Mucosa of descending colon (tissue), 3 donors: ENCODE results near the gene GABBR2. TPM values are rescaled to one million over a fixed set of nuclear protein-coding genes. Genes with fewer than 3 reads are reported as not detected.

Experiments used
- ATAC-seq: fragments of 200-7000 bp; cut with Tn5 transposase; one replicate; pipeline ENCODE4 v1.9.1; 2020; ENCODE audit warnings: mild to moderate bottlenecking, moderate library complexity
- DNase-seq, 3 donors: peaks; one replicate each; pipeline ENCODE4 v3.0.0-alpha.2; 2020
- H3K36me3 ChIP-seq: fragments of 200-600 bp; one replicate; pipeline ENCODE4 v1.8.0; 2021; ENCODE audit warnings: low read depth, mild to moderate bottlenecking
- H3K4me1 ChIP-seq: fragments of 200-600 bp; one replicate; pipeline ENCODE4 v1.8.0; 2021; ENCODE audit warnings: low read depth, mild to moderate bottlenecking
- H3K4me3 ChIP-seq: fragments of 200-600 bp; one replicate; pipeline ENCODE4 v1.8.0; 2021; ENCODE audit warnings: mild to moderate bottlenecking
- H3K9me3 ChIP-seq: fragments of 200-600 bp; one replicate; pipeline ENCODE4 v1.8.0; 2021; ENCODE audit warnings: mild to moderate bottlenecking
- intact Hi-C, 2 donors: fragments of 100-400 bp; cut with DNase I in 1 of 2; cut with micrococcal nuclease in 1 of 2; formaldehyde crosslinking; loops; one replicate each; pipeline versions ENCODE4 v1.11.0 to v1.11.1; 2022; cut with DNase I, micrococcal nuclease
- total RNA-seq, 3 donors: library from RNA; stranded (reverse); fragmentation: NEBNext Ultra II Directional in 2 of 3; extraction: Animal tissue kit (Norgen Biotek cat#: 25700) in 2 of 3; gene quantifications; one replicate each; pipeline versions ENCODE4 v1.2.1 to v1.2.4, GENCODE V29; 2021 to 2023
- TF ChIP-seq, protein P1 (sequence below): fragments of 200-600 bp; IDR thresholded peaks from one replicate; pipeline ENCODE4 v1.8.0; 2022; ENCODE audit warnings: antibody characterized with exemption, mild to moderate bottlenecking
- donor health status: DM: no; HTN: no; CAD: no; lungs with moderate emphysema.
- donor health status: DM: no; HTN: no; CAD: no.
- donor health status: DM: no; HTN: yes; CAD: no.

GABBR2 gene
- total RNA-seq, 3 donors from 2014 or later, result 0.35 TPM; not detected in 2

- DNase-seq (no peak), ATAC-seq (no peak)
- no peak overlapping the region for H3K4me3 ChIP-seq
- no peaks in the 10 kb centered on the region for H3K4me1 ChIP-seq
- no peaks in the 10 kb centered on the region for H3K9me3 ChIP-seq
- TF ChIP-seq, protein P1, sequence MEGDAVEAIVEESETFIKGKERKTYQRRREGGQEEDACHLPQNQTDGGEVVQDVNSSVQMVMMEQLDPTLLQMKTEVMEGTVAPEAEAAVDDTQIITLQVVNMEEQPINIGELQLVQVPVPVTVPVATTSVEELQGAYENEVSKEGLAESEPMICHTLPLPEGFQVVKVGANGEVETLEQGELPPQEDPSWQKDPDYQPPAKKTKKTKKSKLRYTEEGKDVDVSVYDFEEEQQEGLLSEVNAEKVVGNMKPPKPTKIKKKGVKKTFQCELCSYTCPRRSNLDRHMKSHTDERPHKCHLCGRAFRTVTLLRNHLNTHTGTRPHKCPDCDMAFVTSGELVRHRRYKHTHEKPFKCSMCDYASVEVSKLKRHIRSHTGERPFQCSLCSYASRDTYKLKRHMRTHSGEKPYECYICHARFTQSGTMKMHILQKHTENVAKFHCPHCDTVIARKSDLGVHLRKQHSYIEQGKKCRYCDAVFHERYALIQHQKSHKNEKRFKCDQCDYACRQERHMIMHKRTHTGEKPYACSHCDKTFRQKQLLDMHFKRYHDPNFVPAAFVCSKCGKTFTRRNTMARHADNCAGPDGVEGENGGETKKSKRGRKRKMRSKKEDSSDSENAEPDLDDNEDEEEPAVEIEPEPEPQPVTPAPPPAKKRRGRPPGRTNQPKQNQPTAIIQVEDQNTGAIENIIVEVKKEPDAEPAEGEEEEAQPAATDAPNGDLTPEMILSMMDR, result no peak
- intact Hi-C loops, result no loop called here
- no peaks in the 10 kb centered on the region for H3K36me3 ChIP-seq
Observed at GRCh38 chr9:98745470-98745869, 36.7 kb upstream of the GABBR2 start.

GRCh38 chr9:98743818-98744611 is 35.3 kb upstream of the GABBR2 start:
- H3K36me3 ChIP-seq, result no peaks in the 10 kb centered on the region
- intact Hi-C loops, result no loop called here
- no peak for DNase-seq
- H3K9me3 ChIP-seq, result no peaks in the 10 kb centered on the region
- TF ChIP-seq, protein P1, result no peak
- no peak overlapping the region for H3K4me3 ChIP-seq
- ATAC-seq, result no peak
- no peaks in the 10 kb centered on the region for H3K4me1 ChIP-seq

- Histone ChIP-seq H3K4me3 (no peak overlapping the region), H3K36me3 (no peaks in the 10 kb centered on the region), H3K4me1 (no peaks in the 10 kb centered on the region), H3K9me3 (no peaks in the 10 kb centered on the region)
- TF ChIP-seq, protein P1, result no peak
- intact Hi-C loops, result no loop called here
- no peak for DNase-seq
- ATAC-seq, result no peak
Observed at GRCh38 chr9:98743329-98743728, 34.6 kb upstream of the GABBR2 start.

DNA sequence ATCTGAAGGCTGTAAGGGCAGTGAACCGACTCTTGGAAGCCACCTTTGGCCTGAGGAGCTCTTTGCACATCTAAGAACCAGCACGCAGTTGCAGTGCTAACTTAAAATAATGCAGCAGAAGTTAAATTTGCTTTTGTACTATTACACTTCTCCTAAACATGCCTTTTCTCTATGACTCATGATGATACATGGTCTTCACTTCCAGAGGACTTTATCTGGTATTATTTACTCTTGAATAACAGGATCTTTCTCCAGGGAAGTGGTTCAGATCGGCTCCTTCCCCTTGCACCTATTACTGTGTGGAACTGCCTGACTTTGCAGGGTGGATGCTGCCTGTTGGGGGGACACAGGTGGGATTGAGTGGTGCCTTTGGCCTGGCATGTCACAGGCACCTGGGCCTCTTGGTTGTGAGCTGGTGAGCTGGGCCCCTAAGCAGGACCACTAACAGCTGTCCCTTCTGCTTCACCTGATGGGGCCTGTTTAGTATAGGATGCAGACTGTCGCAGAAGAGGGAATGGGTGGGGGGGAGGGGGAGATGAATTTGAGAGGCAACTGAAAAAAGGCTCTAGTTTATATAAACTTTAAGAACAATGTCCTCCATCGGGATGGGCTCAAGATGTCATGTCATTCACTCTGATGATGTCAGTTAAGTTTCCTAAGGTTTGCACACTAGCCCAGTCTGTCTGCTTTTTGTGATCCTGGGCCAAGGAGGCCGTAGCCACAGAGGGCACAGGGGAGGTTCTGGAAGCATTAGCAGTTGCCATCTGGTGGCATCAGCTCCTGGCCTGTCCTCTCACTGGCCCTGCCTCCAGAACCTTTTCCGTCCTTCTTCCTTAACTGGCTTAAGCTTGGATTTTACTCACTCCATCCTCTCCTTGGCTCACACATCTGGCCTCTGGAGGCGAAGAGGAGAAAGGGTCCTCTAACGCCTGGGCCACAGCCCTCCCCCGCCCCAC is 33.9 kb upstream of the GABBR2 start:
- H3K4me3 ChIP-seq, result no peak overlapping the region
- intact Hi-C loops, result no loop called here
- ATAC-seq, result no peak
- DNase-seq, result no peak
- H3K36me3 ChIP-seq, result no peaks in the 10 kb centered on the region
- no peaks in the 10 kb centered on the region for H3K4me1 ChIP-seq
- TF ChIP-seq, protein P1, result no peak
- H3K9me3 ChIP-seq, result no peaks in the 10 kb centered on the region

- H3K9me3 ChIP-seq, result no peaks in the 10 kb centered on the region
- DNase-seq (no peak), ATAC-seq (no peak)
- intact Hi-C loops, result no loop called here
- H3K4me3 ChIP-seq, result no peak overlapping the region
- H3K4me1 ChIP-seq, result no peaks in the 10 kb centered on the region
- H3K36me3 ChIP-seq, result no peaks in the 10 kb centered on the region
- TF ChIP-seq, protein P1, result no peak
Observed at GRCh38 chr9:98740226-98740881, 31.6 kb upstream of the GABBR2 start.
